ENCODE data around the gene OTUD5. TPM values are rescaled to one million over a fixed set of nuclear protein-coding genes. Genes with fewer than 3 reads are reported as not detected.

The OTUD5 gene
- total RNA-seq, 1 experiment from 2014 or later, result 62.5 TPM

DNA sequence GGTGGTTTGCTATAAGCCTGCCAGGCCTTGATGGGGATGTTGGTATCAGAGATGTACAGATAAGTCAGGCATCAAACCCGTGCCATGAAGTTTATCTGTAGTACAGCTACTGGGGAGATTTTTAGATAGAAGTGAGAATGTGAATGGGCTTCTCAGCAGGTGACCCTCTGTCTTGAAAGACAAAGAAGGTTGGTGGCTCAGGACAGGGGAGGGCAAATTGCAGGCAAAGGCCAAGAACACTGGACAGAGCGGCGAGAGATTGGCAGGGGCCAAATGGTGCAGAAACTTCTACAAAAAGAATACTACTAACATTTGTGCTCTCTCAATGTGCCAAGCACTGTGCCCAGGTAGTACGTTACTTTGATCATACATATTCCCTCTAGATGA, 36.7 kb downstream of the OTUD5 start:
- Histone ChIP-seq H4K5ac (ENCODE audit: insufficient read length, low read depth, low read length) (no peak overlapping the region), H3K18ac (ENCODE audit: insufficient read length, low read depth, low read length) (no peak overlapping the region), H2AK5ac (ENCODE audit: insufficient read length, low read length) (no peak overlapping the region), H3K27ac (ENCODE audit: insufficient read length, low read depth, low read length) (peak overlapping the region; percentile 29), H3K23me2 (ENCODE audit: insufficient read length, low read depth, low read length, poor library complexity, severe bottlenecking) (no peaks in the 10 kb centered on the region), H3K14ac (ENCODE audit: insufficient read depth, low read length) (no peak overlapping the region), H3K9me3 (ENCODE audit: control insufficient read depth, low read depth, low read length) (no peaks in the 10 kb centered on the region), H2BK120ac (ENCODE audit: low read depth, low read length, poor library complexity, severe bottlenecking) (no peak overlapping the region), H2AFZ (ENCODE audit: low read length) (no peak overlapping the region), H3K79me1 (ENCODE audit: insufficient read depth, low read depth, low read length, poor library complexity, severe bottlenecking) (no peaks in the 10 kb centered on the region), H3K9ac (ENCODE audit: extremely low read depth, insufficient read length, low read length) (peak overlapping the region; percentile 88), H3K23ac (ENCODE audit: insufficient read length, low read depth, low read length) (no peak overlapping the region), H3K27me3 (ENCODE audit: insufficient read depth, low read length) (no peaks in the 10 kb centered on the region), H3K56ac (ENCODE audit: insufficient read length, low read depth, low read length) (no peak overlapping the region), H2BK15ac (ENCODE audit: low read depth, low read length) (no peak overlapping the region), H4K8ac (replicated peaks; ENCODE audit: insufficient read length, low read depth, low read length) (no peak overlapping the region), H3K4ac (ENCODE audit: low read depth, low read length) (no peak overlapping the region), H4K91ac (ENCODE audit: insufficient read length, low read depth, low read length) (no peak overlapping the region), H3T11ph (ENCODE audit: low read length) (no peak overlapping the region), H3K79me2 (ENCODE audit: insufficient read depth, low read length) (peaks cover 26% of the 10 kb centered on the region), H3K4me2 (ENCODE audit: insufficient read depth, insufficient read length, low read length) (peak overlapping the region; percentile 63), H2BK5ac (ENCODE audit: insufficient read length, low read length) (no peak overlapping the region), H2BK20ac (ENCODE audit: low read depth, low read length, poor library complexity, severe bottlenecking) (no peak overlapping the region), H4K20me1 (ENCODE audit: control insufficient read depth, insufficient read depth, insufficient read length) (peaks cover 2% of the 10 kb centered on the region), H3K4me1 (ENCODE audit: insufficient read depth, low read length) (peaks cover 13% of the 10 kb centered on the region; the same call in 1 of the 2 replicates), H2BK12ac (ENCODE audit: insufficient read length, low read depth, low read length) (no peak overlapping the region)
- no peak for DNase-seq
- peaks cover 66 to 76% of the 10 kb centered on the region in 2 experiments for H3K9me3 Mint-ChIP-seq
- WGBS (ENCODE audit: extremely low coverage, insufficient read length, low lambda C conversion rate), result no CpG with 5 or more reads among the region's 4 CpGs
- peak overlapping the region; percentile 95 to 99; a peak in 4 of 5 replicates for H3K4me3 Mint-ChIP-seq
- peaks cover 50 to 63% (median 54%) of the 10 kb centered on the region in 3 experiments for H3K36me3 Mint-ChIP-seq (ENCODE audit: insufficient read depth in 1 of 3, low read depth in 3 of 3)
- peaks cover 23 to 37% of the 10 kb centered on the region in 2 experiments for H3K4me1 Mint-ChIP-seq
- peaks cover 4% of the 10 kb centered on the region for H3K27me3 Mint-ChIP-seq (ENCODE audit: low read depth)
- H3K27ac Mint-ChIP-seq, result peak overlapping the region; percentile 61 to 97 (median 93); a peak in 6 of 7 replicates
- TF ChIP-seq, protein P1, sequence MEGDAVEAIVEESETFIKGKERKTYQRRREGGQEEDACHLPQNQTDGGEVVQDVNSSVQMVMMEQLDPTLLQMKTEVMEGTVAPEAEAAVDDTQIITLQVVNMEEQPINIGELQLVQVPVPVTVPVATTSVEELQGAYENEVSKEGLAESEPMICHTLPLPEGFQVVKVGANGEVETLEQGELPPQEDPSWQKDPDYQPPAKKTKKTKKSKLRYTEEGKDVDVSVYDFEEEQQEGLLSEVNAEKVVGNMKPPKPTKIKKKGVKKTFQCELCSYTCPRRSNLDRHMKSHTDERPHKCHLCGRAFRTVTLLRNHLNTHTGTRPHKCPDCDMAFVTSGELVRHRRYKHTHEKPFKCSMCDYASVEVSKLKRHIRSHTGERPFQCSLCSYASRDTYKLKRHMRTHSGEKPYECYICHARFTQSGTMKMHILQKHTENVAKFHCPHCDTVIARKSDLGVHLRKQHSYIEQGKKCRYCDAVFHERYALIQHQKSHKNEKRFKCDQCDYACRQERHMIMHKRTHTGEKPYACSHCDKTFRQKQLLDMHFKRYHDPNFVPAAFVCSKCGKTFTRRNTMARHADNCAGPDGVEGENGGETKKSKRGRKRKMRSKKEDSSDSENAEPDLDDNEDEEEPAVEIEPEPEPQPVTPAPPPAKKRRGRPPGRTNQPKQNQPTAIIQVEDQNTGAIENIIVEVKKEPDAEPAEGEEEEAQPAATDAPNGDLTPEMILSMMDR (conservative IDR thresholded peaks at IDR 0.05), result no peak
